HepG2 (cell line): ENCODE measurements around the gene CIBAR2.

Experiments
- FOXK1 ChIP-seq: sonication (generic); formaldehyde crosslinking; IDR thresholded peaks from 2 replicates; pipeline ENCODE4 v1.4.0; 2020; ENCODE audit warnings: low read depth, missing genetic modification reagents, borderline replicate concordance
- NR2F6 ChIP-seq, 2 experiments: IDR thresholded peaks; 2 replicates each; pipeline ENCODE4 v1.6.1; 2016; ENCODE audit warnings: antibody characterized with exemption in 1 of 2, mild to moderate bottlenecking in 1 of 2
- PHF5A ChIP-seq: IDR thresholded peaks from one replicate; pipeline ENCODE4 v1.6.1; 2018; ENCODE audit warnings: low read depth, missing genetic modification reagents; ENCODE audit not compliant: unreplicated experiment
- POLR2A ChIP-seq, 2 experiments: IDR thresholded peaks; 2 replicates each; pipeline ENCODE4 v1.6.1; 2011; ENCODE audit warnings: low read depth in 2 of 2, low read length in 2 of 2, mild to moderate bottlenecking in 1 of 2, moderate library complexity in 1 of 2; ENCODE audit not compliant: insufficient read depth in 1 of 2
- RFX5 ChIP-seq: IDR thresholded peaks from 2 replicates; pipeline ENCODE4 v1.6.1; 2011; ENCODE audit warnings: low read depth, low read length, improper control_type of control experiment
- SCMH1 ChIP-seq: sonication (generic); formaldehyde crosslinking; IDR thresholded peaks from 2 replicates; pipeline ENCODE4 v1.9.0; 2021; ENCODE audit warnings: missing genetic modification reagents, mild to moderate bottlenecking, borderline replicate concordance
- SP1 ChIP-seq, 2 experiments: fragments of 450-650 bp in 1 of 2; sonication (generic) in 1 of 2; formaldehyde crosslinking in 1 of 2; IDR thresholded peaks; 2 replicates each; pipeline versions ENCODE4 v1.4.0 to v1.6.1; 2016 to 2020; ENCODE audit warnings: missing genetic modification reagents in 1 of 2
- ZNF160 ChIP-seq: sonication (generic); formaldehyde crosslinking; IDR thresholded peaks from 2 replicates; pipeline ENCODE4 v1.8.0; 2022; ENCODE audit warnings: mild to moderate bottlenecking, inconsistent platforms, missing genetic modification reagents
- ZNF776 ChIP-seq: sonication (generic); formaldehyde crosslinking; IDR thresholded peaks from 2 replicates; pipeline ENCODE4 v1.4.0; 2020; ENCODE audit warnings: mild to moderate bottlenecking, missing genetic modification reagents
- TF ChIP-seq, protein P1 (sequence below): sonication (generic); formaldehyde crosslinking; IDR thresholded peaks from 2 replicates; pipeline ENCODE4 v1.4.0; 2020; ENCODE audit warnings: missing genetic modification reagents
- TF ChIP-seq, protein P2 (sequence below): sonication (generic); formaldehyde crosslinking; IDR thresholded peaks from 2 replicates; pipeline ENCODE4 v1.5.0; 2020; ENCODE audit warnings: mild to moderate bottlenecking, missing genetic modification reagents, moderate library complexity
- TF ChIP-seq, protein P3 (sequence below), 2 experiments: sonication (generic) in 1 of 2; formaldehyde crosslinking in 1 of 2; IDR thresholded peaks; 2 replicates each; pipeline versions ENCODE4 v1.5.1 to v1.6.1; 2011 to 2020; ENCODE audit warnings: borderline replicate concordance in 1 of 2, low read depth in 1 of 2, low read length in 1 of 2, mild to moderate bottlenecking in 1 of 2, missing genetic modification reagents in 1 of 2, moderate library complexity in 1 of 2

DNA sequence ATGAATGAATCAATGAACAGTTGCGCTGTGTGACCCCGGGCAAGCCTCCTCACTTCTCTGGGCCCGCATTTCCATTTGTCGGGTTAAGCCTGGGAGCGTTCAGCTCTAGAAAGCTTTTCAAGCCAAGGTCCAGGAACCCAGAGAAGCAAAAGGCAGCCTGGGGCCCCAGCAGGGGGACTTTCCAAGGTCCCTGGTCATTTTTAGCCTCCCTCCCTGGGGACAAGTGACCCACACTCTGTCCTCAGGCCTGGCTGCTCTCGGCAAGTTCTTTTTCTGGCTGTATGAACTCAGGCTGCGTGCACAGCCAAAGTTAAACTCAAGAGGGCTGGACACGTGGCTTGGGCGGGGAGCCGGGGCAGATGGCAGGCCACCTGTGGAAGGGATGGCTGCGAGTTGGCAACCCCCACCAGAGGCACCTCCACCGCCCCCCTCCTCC is 41.4 kb upstream of the CIBAR2 start:
- TF ChIP-seq, protein P1, sequence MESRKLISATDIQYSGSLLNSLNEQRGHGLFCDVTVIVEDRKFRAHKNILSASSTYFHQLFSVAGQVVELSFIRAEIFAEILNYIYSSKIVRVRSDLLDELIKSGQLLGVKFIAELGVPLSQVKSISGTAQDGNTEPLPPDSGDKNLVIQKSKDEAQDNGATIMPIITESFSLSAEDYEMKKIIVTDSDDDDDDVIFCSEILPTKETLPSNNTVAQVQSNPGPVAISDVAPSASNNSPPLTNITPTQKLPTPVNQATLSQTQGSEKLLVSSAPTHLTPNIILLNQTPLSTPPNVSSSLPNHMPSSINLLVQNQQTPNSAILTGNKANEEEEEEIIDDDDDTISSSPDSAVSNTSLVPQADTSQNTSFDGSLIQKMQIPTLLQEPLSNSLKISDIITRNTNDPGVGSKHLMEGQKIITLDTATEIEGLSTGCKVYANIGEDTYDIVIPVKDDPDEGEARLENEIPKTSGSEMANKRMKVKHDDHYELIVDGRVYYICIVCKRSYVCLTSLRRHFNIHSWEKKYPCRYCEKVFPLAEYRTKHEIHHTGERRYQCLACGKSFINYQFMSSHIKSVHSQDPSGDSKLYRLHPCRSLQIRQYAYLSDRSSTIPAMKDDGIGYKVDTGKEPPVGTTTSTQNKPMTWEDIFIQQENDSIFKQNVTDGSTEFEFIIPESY, result no peak
- TF ChIP-seq RFX5 (no peak), SP1 (IDR thresholded peaks at IDR 0.05) (no peak), SP1 (CRISPR knock-in tag; IDR thresholded peaks at IDR 0.05) (no peak), POLR2A (IDR thresholded peaks at IDR 0.05; ENCODE audit: insufficient read depth in 1 of 2, low read depth in 2 of 2, low read length in 2 of 2) (no peak), PHF5A (CRISPR knock-in tag) (no peak), FOXK1 (no peak), SCMH1 (CRISPR knock-in tag) (no peak), ZNF776 (CRISPR knock-in tag) (no peak), NR2F6 (IDR thresholded peaks at IDR 0.05) (no peak), NR2F6 (CRISPR knock-in tag; IDR thresholded peaks at IDR 0.05) (no peak), ZNF160 (CRISPR knock-in tag) (no peak)
- TF ChIP-seq, protein P2, sequence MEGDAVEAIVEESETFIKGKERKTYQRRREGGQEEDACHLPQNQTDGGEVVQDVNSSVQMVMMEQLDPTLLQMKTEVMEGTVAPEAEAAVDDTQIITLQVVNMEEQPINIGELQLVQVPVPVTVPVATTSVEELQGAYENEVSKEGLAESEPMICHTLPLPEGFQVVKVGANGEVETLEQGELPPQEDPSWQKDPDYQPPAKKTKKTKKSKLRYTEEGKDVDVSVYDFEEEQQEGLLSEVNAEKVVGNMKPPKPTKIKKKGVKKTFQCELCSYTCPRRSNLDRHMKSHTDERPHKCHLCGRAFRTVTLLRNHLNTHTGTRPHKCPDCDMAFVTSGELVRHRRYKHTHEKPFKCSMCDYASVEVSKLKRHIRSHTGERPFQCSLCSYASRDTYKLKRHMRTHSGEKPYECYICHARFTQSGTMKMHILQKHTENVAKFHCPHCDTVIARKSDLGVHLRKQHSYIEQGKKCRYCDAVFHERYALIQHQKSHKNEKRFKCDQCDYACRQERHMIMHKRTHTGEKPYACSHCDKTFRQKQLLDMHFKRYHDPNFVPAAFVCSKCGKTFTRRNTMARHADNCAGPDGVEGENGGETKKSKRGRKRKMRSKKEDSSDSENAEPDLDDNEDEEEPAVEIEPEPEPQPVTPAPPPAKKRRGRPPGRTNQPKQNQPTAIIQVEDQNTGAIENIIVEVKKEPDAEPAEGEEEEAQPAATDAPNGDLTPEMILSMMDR, result no peak
- TF ChIP-seq, protein P3, sequence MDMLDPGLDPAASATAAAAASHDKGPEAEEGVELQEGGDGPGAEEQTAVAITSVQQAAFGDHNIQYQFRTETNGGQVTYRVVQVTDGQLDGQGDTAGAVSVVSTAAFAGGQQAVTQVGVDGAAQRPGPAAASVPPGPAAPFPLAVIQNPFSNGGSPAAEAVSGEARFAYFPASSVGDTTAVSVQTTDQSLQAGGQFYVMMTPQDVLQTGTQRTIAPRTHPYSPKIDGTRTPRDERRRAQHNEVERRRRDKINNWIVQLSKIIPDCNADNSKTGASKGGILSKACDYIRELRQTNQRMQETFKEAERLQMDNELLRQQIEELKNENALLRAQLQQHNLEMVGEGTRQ (IDR thresholded peaks at IDR 0.05; ENCODE audit: low read depth, low read length), result no peak
- TF ChIP-seq, protein P3 (CRISPR knock-in tag; IDR thresholded peaks at IDR 0.05; ENCODE audit: borderline replicate concordance), result no peak
